ENCODE measurements around the gene MBTPS1.
A peak's percentile ranks its signal among the peaks of the same experiment; 100 is the strongest.

Gene MBTPS1

DNA sequence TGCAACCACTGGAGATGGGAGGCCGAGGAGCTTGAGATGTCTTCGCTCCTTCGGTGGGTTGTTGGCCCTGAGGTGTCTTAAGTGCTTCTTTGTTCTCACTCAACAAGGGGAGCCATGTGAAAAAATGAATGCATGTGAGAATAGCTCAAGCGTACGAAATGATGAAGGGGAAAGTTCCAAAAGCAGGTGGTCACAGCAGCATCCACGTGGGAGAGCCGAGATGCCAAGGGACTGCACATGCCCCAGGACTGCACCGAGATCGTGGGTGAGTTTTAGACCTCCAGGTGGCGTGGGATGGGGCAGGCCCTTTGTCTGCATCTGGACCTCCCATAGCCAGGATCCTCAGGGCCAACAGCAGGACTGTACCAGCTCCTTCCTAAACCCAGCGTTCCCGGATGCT is 82.2 kb downstream of the MBTPS1 start:
- DNase-seq (ENCODE audit: low read depth) = no peak

GRCh38 chr16:84033251-84034195 is 83.2 kb downstream of the MBTPS1 start:
- DNase-seq (ENCODE audit: low read depth) = no peak

GRCh38 chr16:84032458-84033178 is 84.1 kb downstream of the MBTPS1 start:
- DNase-seq (ENCODE audit: low read depth) = no peak

DNA sequence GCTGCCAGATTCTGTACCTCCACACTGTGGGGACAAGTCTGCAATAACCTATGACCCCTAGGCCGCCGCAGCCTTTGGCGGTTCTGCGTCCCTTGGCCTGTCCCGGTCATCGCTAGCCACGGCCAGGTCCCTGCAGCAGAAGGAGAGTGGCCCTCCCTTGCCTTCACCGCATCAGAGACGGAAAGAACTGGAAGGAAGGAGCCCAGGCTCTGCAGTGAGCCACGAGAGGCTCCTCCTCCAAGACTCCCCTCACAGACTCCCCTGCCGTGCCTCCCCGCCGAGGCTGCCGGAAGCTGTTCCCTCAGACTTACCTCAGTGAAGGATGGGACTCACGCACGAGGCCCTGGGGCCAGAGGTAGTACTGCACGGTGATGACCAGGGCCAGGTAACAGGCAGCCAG is 85.2 kb downstream of the MBTPS1 start:
- no peak for DNase-seq (ENCODE audit: low read depth)

- DNase-seq (ENCODE audit: low read depth) = no peak
Measured at GRCh38 chr16:84029297-84030047, 87.3 kb downstream of the MBTPS1 start.

GRCh38 chr16:84027625-84028024 is 89.1 kb downstream of the MBTPS1 start:
- DNase-seq (ENCODE audit: low read depth) = no peak

- DNase-seq (ENCODE audit: low read depth) = no peak
Measured at GRCh38 chr16:84026606-84027005, 90.1 kb downstream of the MBTPS1 start.

GRCh38 chr16:84024854-84025253 is 91.9 kb downstream of the MBTPS1 start:
- DNase-seq (ENCODE audit: low read depth) = no peak

- no peak for DNase-seq (ENCODE audit: low read depth)
Measured at GRCh38 chr16:84022644-84023043, 94.1 kb downstream of the MBTPS1 start.

DNA sequence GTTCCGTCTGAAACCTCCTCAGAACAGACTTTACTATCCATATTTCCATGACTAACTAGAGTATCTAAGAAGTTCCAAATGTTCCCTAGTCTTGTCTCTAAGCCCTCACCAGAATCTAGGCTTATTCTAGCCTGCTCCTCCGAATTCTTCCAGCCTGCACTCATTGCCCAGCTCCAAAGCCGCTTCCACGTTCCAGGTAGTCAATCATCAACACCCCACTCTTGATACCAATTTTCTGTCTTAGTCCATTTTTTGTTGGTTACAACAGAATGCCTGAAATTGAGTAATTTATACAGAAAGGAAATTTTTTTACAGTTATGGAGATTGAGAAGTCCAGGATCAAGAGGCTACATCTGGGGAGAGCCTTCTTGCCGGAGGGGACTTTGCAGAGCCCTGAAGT is 95.3 kb downstream of the MBTPS1 start:
- DNase-seq (ENCODE audit: low read depth) = no peak

DNA sequence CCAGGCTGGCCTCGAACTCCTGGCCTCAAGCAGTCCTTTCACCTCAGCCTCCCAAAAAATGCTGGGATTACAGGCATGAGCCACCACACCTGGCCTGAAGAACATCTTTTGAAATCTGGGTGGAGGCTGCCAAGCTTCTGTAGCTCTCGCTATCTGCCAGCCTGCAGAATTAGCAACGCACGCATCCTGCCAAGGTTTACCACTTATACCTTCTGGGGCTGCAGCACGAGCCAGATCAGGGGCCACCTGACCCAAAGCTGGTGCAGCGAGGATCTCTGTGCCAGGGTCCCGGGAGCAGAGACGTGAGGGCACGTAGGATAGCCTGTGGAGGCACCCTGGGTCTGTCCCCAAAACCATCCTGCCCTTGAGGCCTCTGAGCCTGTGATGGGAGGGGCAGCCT is 96.4 kb downstream of the MBTPS1 start:
- no peak for DNase-seq (ENCODE audit: low read depth)

GRCh38 chr16:84018710-84019109 is 98.0 kb downstream of the MBTPS1 start:
- DNase-seq (ENCODE audit: low read depth) = no peak

DNA sequence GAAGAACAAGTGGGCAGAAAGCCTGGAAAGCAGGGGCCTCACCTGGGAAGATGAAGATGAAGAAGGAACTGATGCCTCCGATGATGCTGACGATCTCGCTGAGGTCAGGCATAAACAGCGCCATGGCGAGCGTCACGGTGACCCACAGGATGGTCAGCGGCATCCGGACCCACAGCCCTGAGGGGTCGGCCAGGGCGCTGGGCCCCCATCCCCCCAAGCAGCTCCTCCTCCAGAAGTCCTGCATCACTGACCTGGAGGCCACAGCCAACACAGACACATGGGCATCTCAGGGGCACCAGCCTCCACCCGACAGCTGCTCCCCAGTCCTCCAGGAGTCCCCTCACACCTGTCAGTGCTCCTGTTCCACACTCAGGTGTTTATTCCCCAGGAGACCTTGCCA is 100.3 kb downstream of the MBTPS1 start:
- no peak for DNase-seq (ENCODE audit: low read depth)

DNA sequence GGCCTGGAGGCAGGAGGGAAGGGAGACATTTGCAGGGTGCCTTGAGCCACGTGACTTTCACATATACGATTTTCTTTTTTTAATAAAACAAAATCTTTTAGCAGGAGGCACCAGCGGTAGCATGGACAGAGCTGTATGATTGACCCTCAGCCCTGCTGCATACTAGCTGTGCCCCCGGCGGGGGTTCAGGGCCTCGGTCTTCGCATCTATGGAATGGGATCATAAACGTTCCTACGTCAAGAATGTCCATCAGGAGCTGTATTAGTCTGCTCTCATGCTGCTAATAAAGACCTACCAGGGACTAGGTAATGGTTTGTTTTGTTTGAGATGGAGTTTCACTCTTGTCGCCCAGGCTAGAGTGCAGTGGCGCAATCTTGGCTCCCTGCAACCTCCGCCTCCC is 101.3 kb downstream of the MBTPS1 start:
- no peak for DNase-seq (ENCODE audit: low read depth)

GRCh38 chr16:84014570-84015327 is 102.0 kb downstream of the MBTPS1 start:
- no peak for DNase-seq (ENCODE audit: low read depth)

DNA sequence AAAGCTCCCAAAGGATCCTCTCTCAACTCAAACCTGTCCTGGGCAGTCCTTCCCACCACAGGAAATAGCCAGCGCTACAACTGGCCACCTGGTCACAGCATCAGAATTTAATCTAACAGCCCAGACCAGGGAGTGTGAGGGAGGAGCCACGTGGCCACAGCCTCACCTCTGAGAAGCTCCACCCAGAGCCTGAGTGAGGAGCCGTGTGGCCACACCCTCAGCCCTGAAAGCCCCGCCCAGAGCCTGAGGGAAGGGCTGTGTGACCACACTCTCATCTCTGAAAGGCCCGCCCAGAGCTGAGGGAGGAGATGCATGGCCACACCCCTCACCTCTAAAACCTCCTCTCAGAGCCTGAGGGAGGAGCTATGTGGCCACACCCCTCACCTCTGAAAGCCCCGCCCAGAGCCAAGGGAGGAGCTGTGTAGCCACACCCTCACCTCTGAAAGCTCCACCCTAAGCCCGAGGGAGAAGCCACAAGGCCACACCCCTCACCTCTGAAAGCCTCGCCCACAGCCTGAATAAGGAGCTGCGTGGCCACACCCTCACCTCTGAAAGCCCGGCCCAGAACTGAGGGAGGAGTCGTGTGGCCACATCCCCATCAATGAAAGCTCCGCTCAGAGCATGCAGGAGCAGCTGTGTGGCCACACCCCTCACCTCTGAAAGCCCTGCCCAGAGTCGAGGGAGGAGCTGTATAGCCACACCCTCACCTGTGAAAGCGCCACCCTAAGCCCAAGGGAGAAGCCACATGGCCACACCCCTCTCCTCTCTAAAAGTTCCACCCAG is 102.8 kb downstream of the MBTPS1 start:
- DNase-seq (ENCODE audit: low read depth) = peak; percentile 21

DNA sequence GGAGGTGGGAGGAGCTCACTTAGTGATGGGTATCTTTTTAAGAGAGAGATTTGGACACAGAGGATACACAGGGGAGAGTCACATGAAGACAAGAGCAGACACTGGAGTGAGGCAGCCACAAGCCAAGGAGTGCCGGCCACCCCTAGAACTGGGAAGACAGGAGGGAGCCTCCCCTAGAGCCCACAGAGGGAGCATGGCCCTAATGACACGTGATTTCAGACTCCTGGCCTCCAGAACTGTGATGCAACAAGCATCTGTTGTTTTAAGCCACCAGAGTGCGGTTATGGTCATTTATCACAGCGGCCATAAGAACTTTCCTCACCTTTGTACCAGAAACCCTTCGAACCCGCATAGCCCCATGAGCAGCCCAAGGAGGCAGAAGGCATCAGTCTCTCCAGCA is 107.5 kb downstream of the MBTPS1 start:
- DNase-seq (ENCODE audit: low read depth) = no peak

DNA sequence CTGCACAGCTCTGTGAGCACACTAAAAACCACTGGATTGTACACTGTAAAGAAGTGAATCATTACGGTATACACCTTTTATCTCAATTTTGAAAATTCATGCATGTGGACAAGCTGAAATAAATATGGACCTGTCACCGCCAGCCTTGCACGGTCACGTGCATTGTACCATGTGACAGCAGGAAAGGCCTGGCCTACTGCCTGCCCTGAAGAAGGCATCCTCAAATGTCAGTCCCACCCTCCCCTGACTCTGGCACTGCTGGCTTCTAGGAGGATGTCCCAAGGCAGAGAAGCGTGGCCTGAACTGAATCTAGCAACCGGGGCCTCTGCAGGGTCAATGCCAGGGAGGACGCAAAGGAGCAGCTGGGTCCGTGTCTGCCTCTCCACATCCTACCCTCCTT is 108.8 kb downstream of the MBTPS1 start:
- no peak for DNase-seq (ENCODE audit: low read depth)

- no peak for DNase-seq (ENCODE audit: low read depth)
Measured at GRCh38 chr16:84007520-84007919, 109.2 kb downstream of the MBTPS1 start.

- no peak for DNase-seq (ENCODE audit: low read depth)
Measured at GRCh38 chr16:84005391-84005790, 111.4 kb downstream of the MBTPS1 start.

DNA sequence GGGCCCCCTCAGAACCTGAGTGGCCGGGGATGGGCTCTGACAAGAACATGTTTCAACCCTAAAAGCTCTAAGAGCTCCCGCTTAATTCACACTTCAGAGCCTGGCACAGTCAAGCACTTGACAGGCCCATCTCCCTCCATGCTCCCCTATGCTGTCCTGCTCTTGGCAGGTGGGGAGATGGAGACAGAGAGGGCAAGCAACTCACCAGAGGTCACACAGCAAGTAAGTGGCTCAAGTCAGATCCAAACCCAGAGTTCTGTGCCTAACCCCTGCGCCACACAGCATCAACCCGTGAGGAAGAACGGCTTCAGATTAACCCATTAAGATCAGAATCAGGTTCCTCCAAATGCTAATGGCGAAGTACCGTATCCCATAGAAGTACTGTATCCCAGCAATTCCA is 112.3 kb downstream of the MBTPS1 start:
- no peak for DNase-seq (ENCODE audit: low read depth)
